Measurements from ENCODE around the gene CHMP4B. TPM values are rescaled to one million over a fixed set of nuclear protein-coding genes. Genes with fewer than 3 reads are reported as not detected.

The CHMP4B gene
- total and polyA plus RNA-seq, 12 donors, result 87.5 to 246 (median 103) TPM

DNA sequence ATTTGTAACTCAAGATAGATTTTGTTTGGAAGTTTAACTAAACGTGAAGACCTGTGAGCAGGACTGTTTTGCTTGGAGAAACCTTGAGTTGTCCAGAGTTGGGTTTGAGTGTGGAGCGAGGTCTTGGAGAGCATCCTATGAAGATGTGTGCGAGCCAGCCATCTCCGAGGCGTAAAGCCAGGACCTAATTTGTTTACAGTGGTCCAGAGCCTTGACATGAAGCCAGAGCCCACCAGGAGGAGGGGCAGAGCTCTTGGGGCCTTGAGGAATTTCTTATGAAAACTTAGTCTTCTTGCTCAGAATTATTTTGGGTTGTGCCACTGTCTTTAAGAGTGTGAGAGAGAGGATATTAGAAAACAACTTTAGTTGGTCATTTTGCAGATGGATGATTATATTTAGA lies 6.3 kb downstream of the CHMP4B start:
- Histone ChIP-seq H3K27ac (no peak overlapping the region), H3K4me1 (peaks cover 6 to 100% (median 91%) of the 10 kb centered on the region in 9 donors), H3K9me3 (no peaks in the 10 kb centered on the region), H3K36me3 (peaks cover 0 to 26% (median 0%) of the 10 kb centered on the region in 9 donors), H3K27me3 (no peaks in the 10 kb centered on the region), H3K4me3 (no peak overlapping the region)
- TF ChIP-seq CTCF (IDR thresholded peaks at IDR 0.05), result no peak
- ATAC-seq, result no peak
- WGBS, 2 donors, result 74 to 76% methylated on average over 5 of the region's 5 CpGs
- intact Hi-C loops (cut with DNase I), result loop anchor here in 1 of 10 donors (5.0 kb wide), 1 partner anchor 35 kb away; no protein-coding TSS in a partner anchor
- no peak for DNase-seq

- Histone ChIP-seq H3K27me3 (no peaks in the 10 kb centered on the region), H3K4me1 (peaks cover 2 to 96% (median 85%) of the 10 kb centered on the region in 9 donors), H3K36me3 (peaks cover 0 to 36% (median 0%) of the 10 kb centered on the region in 9 donors), H3K27ac (peak overlapping the region in 1 of 10 donors; percentile 6), H3K9me3 (no peaks in the 10 kb centered on the region), H3K4me3 (no peak overlapping the region)
- no peak for TF ChIP-seq CTCF (IDR thresholded peaks at IDR 0.05)
- intact Hi-C loops (cut with DNase I), result loop anchor here in 1 of 10 donors (5.0 kb wide), 1 partner anchor 33 kb away; no protein-coding TSS in a partner anchor
- no peak for ATAC-seq
- DNase-seq, result no peak
- 95 to 98% methylated on average over 1 of the region's 1 CpG for WGBS, 2 donors
These were observed 8.3 kb downstream of the CHMP4B start for GRCh38 chr20:33819456-33819855.

DNA sequence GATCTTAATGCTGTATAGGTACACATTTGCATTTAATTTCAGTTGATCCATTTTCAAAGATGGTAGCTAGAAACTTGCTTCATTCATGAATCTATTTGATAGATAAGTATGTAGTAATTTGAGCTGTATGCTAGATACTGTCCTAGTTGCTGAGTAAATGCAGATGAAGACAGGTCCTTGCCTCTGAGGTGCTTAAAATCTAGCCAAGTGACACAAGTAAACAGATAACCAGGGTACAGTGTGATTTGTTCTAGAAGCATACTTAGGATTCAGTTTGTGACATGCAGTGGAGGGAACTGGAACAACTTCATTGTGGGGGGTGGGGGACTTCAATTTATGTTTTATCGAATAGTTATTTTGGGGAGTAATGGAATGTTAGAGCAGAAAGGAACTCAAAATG lies 9.2 kb downstream of the CHMP4B start:
- 59 to 67% methylated on average over 1 of the region's 1 CpG for WGBS, 2 donors
- no peak for TF ChIP-seq CTCF (IDR thresholded peaks at IDR 0.05)
- ATAC-seq (peak in 4 of 8 donors; percentile 27 to 69 (median 42)), DNase-seq (no peak)
- H3K4me1 ChIP-seq, result peaks cover 2 to 96% (median 85%) of the 10 kb centered on the region in 9 donors
- no peak overlapping the region for H3K4me3 ChIP-seq
- H3K9me3 ChIP-seq, result no peaks in the 10 kb centered on the region
- intact Hi-C loops (cut with DNase I), result no loop called here
- H3K27me3 ChIP-seq, result no peaks in the 10 kb centered on the region
- peak overlapping the region in 3 of 10 donors; percentile 1 to 17 (median 9) for H3K27ac ChIP-seq
- peaks cover 0 to 35% (median 0%) of the 10 kb centered on the region in 9 donors for H3K36me3 ChIP-seq

- DNase-seq (no peak), ATAC-seq (peak in 4 of 8 donors; percentile 22 to 38 (median 26))
- 66 to 88% methylated on average over 4 of the region's 4 CpGs for WGBS, 2 donors
- no peak for TF ChIP-seq CTCF (IDR thresholded peaks at IDR 0.05)
- H3K27ac ChIP-seq, result peak overlapping the region in 3 of 10 donors; percentile 2 to 17 (median 9)
- peaks cover 2 to 96% (median 85%) of the 10 kb centered on the region in 9 donors for H3K4me1 ChIP-seq
- intact Hi-C loops (cut with DNase I), result no loop called here
- H3K4me3 ChIP-seq, result no peak overlapping the region
- H3K9me3 ChIP-seq, result no peaks in the 10 kb centered on the region
- H3K27me3 ChIP-seq, result no peaks in the 10 kb centered on the region
- peaks cover 0 to 25% (median 0%) of the 10 kb centered on the region in 9 donors for H3K36me3 ChIP-seq
These were observed 10.2 kb downstream of the CHMP4B start for GRCh38 chr20:33821270-33821836.

Data from heart right ventricle (tissue), 16 donors.